Esophagus muscularis mucosa (tissue), 4 donors: ENCODE data around the gene PADI2.

ENCODE experiments used
- EP300 ChIP-seq: sonication (generic); formaldehyde crosslinking; IDR thresholded peaks from one replicate; pipeline ENCODE4 v1.6.1; 2017; ENCODE audit warnings: antibody characterized with exemption
- POLR2AphosphoS5 ChIP-seq, 2 donors: sonication (generic); formaldehyde crosslinking; IDR thresholded peaks; one replicate each; pipeline ENCODE4 v1.6.1; 2017; ENCODE audit warnings: antibody characterized with exemption in 2 of 2
- TF ChIP-seq, protein P1 (sequence below), 3 experiments: fragments of 200-600 bp in 2 of 3; fragments of 450-650 bp in 1 of 3; sonication (generic) in 2 of 3; IDR thresholded peaks; one replicate each; pipeline ENCODE4 v1.5.1; 2017 to 2019; ENCODE audit warnings: antibody characterized with exemption in 3 of 3, mild to moderate bottlenecking in 2 of 3, moderate library complexity in 1 of 3

GRCh38 chr1:17098446-17099317 is 20.6 kb downstream of the PADI2 start:
- TF ChIP-seq POLR2AphosphoS5 (IDR thresholded peaks at IDR 0.05) (no peak), EP300 (no peak)
- TF ChIP-seq, protein P1, sequence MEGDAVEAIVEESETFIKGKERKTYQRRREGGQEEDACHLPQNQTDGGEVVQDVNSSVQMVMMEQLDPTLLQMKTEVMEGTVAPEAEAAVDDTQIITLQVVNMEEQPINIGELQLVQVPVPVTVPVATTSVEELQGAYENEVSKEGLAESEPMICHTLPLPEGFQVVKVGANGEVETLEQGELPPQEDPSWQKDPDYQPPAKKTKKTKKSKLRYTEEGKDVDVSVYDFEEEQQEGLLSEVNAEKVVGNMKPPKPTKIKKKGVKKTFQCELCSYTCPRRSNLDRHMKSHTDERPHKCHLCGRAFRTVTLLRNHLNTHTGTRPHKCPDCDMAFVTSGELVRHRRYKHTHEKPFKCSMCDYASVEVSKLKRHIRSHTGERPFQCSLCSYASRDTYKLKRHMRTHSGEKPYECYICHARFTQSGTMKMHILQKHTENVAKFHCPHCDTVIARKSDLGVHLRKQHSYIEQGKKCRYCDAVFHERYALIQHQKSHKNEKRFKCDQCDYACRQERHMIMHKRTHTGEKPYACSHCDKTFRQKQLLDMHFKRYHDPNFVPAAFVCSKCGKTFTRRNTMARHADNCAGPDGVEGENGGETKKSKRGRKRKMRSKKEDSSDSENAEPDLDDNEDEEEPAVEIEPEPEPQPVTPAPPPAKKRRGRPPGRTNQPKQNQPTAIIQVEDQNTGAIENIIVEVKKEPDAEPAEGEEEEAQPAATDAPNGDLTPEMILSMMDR (IDR thresholded peaks at IDR 0.05): no peak
